ENCODE results near the gene RAB11FIP3.

RAB11FIP3 gene

DNA sequence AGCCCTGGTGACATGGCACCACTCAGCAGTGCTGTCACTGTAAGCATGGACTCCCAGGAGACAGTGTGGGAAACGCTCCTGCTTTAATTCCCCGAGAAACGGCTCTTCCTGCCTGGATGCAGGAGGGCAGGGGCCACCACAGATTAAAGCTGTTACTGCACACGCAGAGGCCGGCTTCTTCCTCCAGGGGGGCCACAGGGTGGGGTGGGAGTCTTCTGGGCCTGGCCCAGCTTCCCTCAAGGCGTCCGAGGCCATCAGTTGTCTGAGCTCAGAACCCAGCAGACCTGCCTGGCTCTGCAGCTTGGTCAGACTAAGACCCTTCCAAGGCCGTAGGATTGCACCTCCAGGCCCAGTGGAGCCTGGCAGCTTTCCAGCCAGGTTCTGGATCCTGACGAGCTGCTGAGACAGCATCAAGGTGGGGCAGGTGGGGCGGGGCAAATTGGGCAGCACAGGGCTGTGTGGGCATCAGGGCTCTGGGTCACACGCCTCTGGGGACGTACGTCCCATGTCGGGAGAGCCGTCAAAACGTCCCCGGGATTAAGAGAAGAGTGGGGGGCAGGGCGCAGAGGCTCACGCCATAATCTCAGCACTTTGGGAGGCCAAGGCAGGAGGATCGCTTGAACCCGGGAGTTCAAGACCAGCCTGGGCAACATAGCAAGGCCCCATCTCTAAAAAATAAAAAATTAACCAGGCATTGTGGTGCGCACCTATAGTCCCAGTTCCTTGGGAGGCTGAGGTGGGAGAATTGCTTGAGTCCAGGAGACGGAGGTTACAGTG, 97.1 kb downstream of the RAB11FIP3 start:
- TF ChIP-seq TAF1 (IDR thresholded peaks at IDR 0.05; ENCODE audit: low read depth): no peak
- TF ChIP-seq RAD21 (IDR thresholded peaks at IDR 0.05; ENCODE audit: low read depth): no peak

DNA sequence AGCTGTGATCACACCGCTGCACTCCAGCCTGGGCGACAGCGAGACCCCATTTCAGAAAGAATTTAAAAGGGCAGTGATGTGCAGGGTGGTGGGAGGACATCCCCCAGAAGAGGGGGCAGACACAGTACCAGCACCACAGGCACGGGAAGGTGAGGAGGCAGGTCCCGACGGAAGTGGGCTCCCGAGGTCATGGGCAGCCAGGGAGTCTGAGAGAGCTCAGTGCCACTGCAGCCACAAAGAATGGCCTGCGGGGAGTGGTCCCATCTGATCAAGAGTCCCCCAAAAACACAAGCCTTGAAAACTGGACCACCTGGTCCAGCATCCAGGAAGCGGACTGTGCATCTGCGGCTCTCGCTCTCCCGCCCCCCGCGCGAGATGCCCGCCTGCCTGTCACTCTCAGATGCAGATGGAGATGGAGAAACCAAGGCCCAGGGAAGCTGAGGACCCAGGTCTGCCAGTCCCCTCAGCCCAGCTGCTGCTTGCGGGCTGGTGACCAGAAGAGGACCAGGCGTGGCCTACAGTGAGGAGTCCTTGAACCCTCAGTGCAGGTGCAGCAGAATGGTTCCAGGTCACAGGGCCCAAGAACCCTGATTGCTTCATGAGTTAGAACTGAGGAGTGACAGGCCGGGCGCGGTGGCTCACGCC, 97.8 kb downstream of the RAB11FIP3 start:
- TF ChIP-seq FOXM1 (IDR thresholded peaks at IDR 0.05; ENCODE audit: borderline replicate concordance, low read depth): no peak
- TF ChIP-seq TAF1 (IDR thresholded peaks at IDR 0.05; ENCODE audit: low read depth): no peak
- no peak for TF ChIP-seq CREB1 (IDR thresholded peaks at IDR 0.05; ENCODE audit: low read depth)
- no peak for TF ChIP-seq EP300 (IDR thresholded peaks at IDR 0.05; ENCODE audit: borderline replicate concordance)
- no peak for TF ChIP-seq NFIC (IDR thresholded peaks at IDR 0.05)
- TF ChIP-seq, protein P1, sequence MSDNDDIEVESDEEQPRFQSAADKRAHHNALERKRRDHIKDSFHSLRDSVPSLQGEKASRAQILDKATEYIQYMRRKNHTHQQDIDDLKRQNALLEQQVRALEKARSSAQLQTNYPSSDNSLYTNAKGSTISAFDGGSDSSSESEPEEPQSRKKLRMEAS (IDR thresholded peaks at IDR 0.05): no peak
- TF ChIP-seq, protein P2, sequence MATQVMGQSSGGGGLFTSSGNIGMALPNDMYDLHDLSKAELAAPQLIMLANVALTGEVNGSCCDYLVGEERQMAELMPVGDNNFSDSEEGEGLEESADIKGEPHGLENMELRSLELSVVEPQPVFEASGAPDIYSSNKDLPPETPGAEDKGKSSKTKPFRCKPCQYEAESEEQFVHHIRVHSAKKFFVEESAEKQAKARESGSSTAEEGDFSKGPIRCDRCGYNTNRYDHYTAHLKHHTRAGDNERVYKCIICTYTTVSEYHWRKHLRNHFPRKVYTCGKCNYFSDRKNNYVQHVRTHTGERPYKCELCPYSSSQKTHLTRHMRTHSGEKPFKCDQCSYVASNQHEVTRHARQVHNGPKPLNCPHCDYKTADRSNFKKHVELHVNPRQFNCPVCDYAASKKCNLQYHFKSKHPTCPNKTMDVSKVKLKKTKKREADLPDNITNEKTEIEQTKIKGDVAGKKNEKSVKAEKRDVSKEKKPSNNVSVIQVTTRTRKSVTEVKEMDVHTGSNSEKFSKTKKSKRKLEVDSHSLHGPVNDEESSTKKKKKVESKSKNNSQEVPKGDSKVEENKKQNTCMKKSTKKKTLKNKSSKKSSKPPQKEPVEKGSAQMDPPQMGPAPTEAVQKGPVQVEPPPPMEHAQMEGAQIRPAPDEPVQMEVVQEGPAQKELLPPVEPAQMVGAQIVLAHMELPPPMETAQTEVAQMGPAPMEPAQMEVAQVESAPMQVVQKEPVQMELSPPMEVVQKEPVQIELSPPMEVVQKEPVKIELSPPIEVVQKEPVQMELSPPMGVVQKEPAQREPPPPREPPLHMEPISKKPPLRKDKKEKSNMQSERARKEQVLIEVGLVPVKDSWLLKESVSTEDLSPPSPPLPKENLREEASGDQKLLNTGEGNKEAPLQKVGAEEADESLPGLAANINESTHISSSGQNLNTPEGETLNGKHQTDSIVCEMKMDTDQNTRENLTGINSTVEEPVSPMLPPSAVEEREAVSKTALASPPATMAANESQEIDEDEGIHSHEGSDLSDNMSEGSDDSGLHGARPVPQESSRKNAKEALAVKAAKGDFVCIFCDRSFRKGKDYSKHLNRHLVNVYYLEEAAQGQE (IDR thresholded peaks at IDR 0.05; ENCODE audit: low read depth): no peak
- no peak for TF ChIP-seq CEBPB (IDR thresholded peaks at IDR 0.05)
- no peak for TF ChIP-seq EGR1 (IDR thresholded peaks at IDR 0.05)
- TF ChIP-seq TCF12 (IDR thresholded peaks at IDR 0.05; ENCODE audit: low read depth): no peak
- no peak for TF ChIP-seq ZBTB7A (IDR thresholded peaks at IDR 0.05; ENCODE audit: low read depth)
- no peak for TF ChIP-seq TEAD4 (IDR thresholded peaks at IDR 0.05)
- TF ChIP-seq, protein P3, sequence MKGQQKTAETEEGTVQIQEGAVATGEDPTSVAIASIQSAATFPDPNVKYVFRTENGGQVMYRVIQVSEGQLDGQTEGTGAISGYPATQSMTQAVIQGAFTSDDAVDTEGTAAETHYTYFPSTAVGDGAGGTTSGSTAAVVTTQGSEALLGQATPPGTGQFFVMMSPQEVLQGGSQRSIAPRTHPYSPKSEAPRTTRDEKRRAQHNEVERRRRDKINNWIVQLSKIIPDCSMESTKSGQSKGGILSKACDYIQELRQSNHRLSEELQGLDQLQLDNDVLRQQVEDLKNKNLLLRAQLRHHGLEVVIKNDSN (IDR thresholded peaks at IDR 0.05): no peak
- TF ChIP-seq RAD21 (IDR thresholded peaks at IDR 0.05; ENCODE audit: low read depth): no peak
- TF ChIP-seq YY1 (IDR thresholded peaks at IDR 0.05; ENCODE audit: low read depth): no peak

DNA sequence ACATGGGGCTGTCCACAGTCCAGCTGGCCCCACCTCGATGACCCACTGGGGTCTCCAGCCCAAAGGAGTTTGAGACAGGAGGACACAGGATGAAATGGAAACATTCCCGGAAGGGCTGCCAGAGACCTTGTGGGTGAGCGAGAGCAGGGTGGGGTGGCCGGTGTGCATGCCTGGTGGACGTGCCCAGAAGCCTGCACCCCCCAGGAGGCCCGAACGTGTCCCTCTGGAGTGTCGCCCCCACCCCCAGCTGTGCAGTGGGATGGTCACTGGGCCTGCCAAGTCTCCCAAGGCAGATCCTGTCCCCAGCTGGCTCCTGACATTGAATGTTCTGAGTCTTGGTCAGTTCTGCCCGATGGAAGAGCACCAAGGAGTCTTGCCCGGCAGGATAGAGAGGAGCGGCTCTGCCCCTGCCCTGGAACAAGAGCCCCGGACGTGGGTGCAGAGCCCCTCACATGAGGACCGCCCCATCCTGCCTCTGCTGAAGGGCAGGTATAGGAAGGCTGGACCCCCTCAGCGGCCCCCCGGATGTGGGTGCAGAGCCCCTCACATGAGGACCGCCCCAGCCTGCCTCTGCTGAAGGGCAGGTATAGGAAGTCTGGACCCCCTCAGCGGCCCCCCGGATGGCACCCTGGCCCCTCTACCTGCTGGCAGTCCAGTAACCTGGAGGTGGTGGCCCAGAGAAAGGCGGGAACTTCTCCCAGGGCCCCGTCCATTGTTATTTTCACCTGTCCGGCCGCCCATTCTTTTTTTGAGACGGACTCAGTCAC, 99.0 kb downstream of the RAB11FIP3 start:
- TF ChIP-seq CEBPB (IDR thresholded peaks at IDR 0.05): no peak
- TF ChIP-seq, protein P1 (IDR thresholded peaks at IDR 0.05): no peak
- TF ChIP-seq YY1 (IDR thresholded peaks at IDR 0.05; ENCODE audit: low read depth): no peak
- no peak for TF ChIP-seq TAF1 (IDR thresholded peaks at IDR 0.05; ENCODE audit: low read depth)
- TF ChIP-seq, protein P3 (IDR thresholded peaks at IDR 0.05): no peak
- TF ChIP-seq TEAD4 (IDR thresholded peaks at IDR 0.05): no peak
- TF ChIP-seq ZBTB7A (IDR thresholded peaks at IDR 0.05; ENCODE audit: low read depth): no peak; the same call in 1 of the 2 replicates
- TF ChIP-seq EGR1 (IDR thresholded peaks at IDR 0.05): no peak
- TF ChIP-seq EP300 (IDR thresholded peaks at IDR 0.05; ENCODE audit: borderline replicate concordance): no peak
- TF ChIP-seq RAD21 (IDR thresholded peaks at IDR 0.05; ENCODE audit: low read depth): no peak

DNA sequence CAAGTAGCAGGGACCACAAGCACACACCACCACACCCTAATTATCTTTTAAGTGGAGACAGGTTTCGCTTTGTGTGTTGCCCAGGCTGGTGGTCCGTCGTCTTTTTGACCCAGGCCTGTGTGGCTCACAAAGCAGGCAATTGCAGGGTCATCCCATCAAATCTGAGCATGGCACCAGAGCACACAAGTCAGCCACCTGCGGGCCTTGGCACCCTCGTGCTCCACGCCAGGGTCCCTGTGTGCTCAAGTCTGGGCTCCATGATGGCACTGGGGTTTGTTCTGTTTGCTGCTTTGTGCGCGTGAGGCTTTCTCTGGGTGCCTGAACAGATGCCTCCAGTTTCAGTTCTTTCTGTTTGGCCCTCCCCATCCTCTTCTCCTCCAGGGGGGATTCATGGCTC, 99.7 kb downstream of the RAB11FIP3 start:
- TF ChIP-seq TCF12 (IDR thresholded peaks at IDR 0.05; ENCODE audit: low read depth): no peak
- no peak for TF ChIP-seq CEBPB (IDR thresholded peaks at IDR 0.05)
- TF ChIP-seq, protein P3 (IDR thresholded peaks at IDR 0.05): no peak
- no peak for TF ChIP-seq ZBTB7A (IDR thresholded peaks at IDR 0.05; ENCODE audit: low read depth)
- no peak for TF ChIP-seq TAF1 (IDR thresholded peaks at IDR 0.05; ENCODE audit: low read depth)
- TF ChIP-seq TEAD4 (IDR thresholded peaks at IDR 0.05): no peak
- no peak for TF ChIP-seq FOXM1 (IDR thresholded peaks at IDR 0.05; ENCODE audit: borderline replicate concordance, low read depth)
- no peak for TF ChIP-seq RAD21 (IDR thresholded peaks at IDR 0.05; ENCODE audit: low read depth)
- TF ChIP-seq, protein P2 (IDR thresholded peaks at IDR 0.05; ENCODE audit: low read depth): no peak
- TF ChIP-seq, protein P1 (IDR thresholded peaks at IDR 0.05): no peak
- TF ChIP-seq CREB1 (IDR thresholded peaks at IDR 0.05; ENCODE audit: low read depth): no peak
- no peak for TF ChIP-seq EP300 (IDR thresholded peaks at IDR 0.05; ENCODE audit: borderline replicate concordance)
- TF ChIP-seq NFIC (IDR thresholded peaks at IDR 0.05): no peak
- TF ChIP-seq EGR1 (IDR thresholded peaks at IDR 0.05): no peak
- TF ChIP-seq YY1 (IDR thresholded peaks at IDR 0.05; ENCODE audit: low read depth): no peak
